GM12891 (cell line): ENCODE data around the gene SLC12A7.

Experiments used
- DNase-seq: peaks from one replicate; pipeline ENCODE4 v3.0.0; 2011; ENCODE audit warnings: low spot score; ENCODE audit not compliant: insufficient read length
- FAIRE-seq: peaks from 2 replicates; lab custom pipeline; 2011; peaks lifted over from hg19 to GRCh38; lab: Jason Lieb, UNC
- PAX5 ChIP-seq: IDR thresholded peaks from 2 replicates; pipeline ENCODE4 v1.6.1; 2011; ENCODE audit warnings: low read length, moderate library complexity, mild to moderate bottlenecking; ENCODE audit not compliant: insufficient read depth, severe bottlenecking
- POLR2A ChIP-seq: IDR thresholded peaks from 2 replicates; pipeline ENCODE4 v1.6.1; 2011; ENCODE audit warnings: low read depth, low read length, control low read depth
- POLR2AphosphoS5 ChIP-seq: IDR thresholded peaks from 2 replicates; pipeline ENCODE4 v1.6.1; 2011; ENCODE audit warnings: low read depth, low read length, control low read depth
- POU2F2 ChIP-seq: IDR thresholded peaks from 2 replicates; pipeline ENCODE4 v1.6.1; 2011; ENCODE audit warnings: low read depth, mild to moderate bottlenecking, control low read depth, low read length, moderate library complexity
- SPI1 ChIP-seq: IDR thresholded peaks from 2 replicates; pipeline ENCODE4 v1.6.1; 2011; ENCODE audit warnings: low read depth, low read length, control low read depth
- TAF1 ChIP-seq: IDR thresholded peaks from 2 replicates; pipeline ENCODE4 v1.6.1; 2011; ENCODE audit warnings: low read depth, low read length, control low read depth

Gene SLC12A7

GRCh38 chr5:1017691-1018455 lies 94.0 kb downstream of the SLC12A7 start:
- TF ChIP-seq SPI1 (no peak), POLR2A (no peak), POLR2AphosphoS5 (no peak), TAF1 (no peak), PAX5 (no peak), POU2F2 (no peak)
- FAIRE-seq, result no peak

GRCh38 chr5:1017056-1017455 lies 94.8 kb downstream of the SLC12A7 start:
- no peak for FAIRE-seq
- no peak for DNase-seq
- TF ChIP-seq POU2F2 (no peak), POLR2AphosphoS5 (no peak), PAX5 (no peak), SPI1 (no peak), TAF1 (no peak), POLR2A (no peak)

More at GRCh38 chr5:1017691-1018455, 94.0 kb downstream of the SLC12A7 start:
- DNase-seq, result no peak

- TF ChIP-seq POLR2A (no peak), SPI1 (no peak), PAX5 (no peak), POU2F2 (no peak), TAF1 (no peak), POLR2AphosphoS5 (no peak)
- no peak for DNase-seq
- FAIRE-seq, result no peak
These were observed 95.4 kb downstream of the SLC12A7 start for GRCh38 chr5:1016476-1016875.

GRCh38 chr5:1016036-1016435 lies 95.8 kb downstream of the SLC12A7 start:
- TF ChIP-seq TAF1 (no peak), SPI1 (no peak), POU2F2 (no peak), PAX5 (no peak), POLR2A (no peak), POLR2AphosphoS5 (no peak)
- no peak for FAIRE-seq
- DNase-seq, result no peak

- FAIRE-seq (no peak), DNase-seq (no peak)
- TF ChIP-seq TAF1 (no peak), POLR2A (no peak), POLR2AphosphoS5 (no peak), SPI1 (no peak), POU2F2 (no peak), PAX5 (no peak)
These were observed 96.4 kb downstream of the SLC12A7 start for GRCh38 chr5:1015507-1015906.

- FAIRE-seq (no peak), DNase-seq (no peak)
- TF ChIP-seq PAX5, result no peak
- TF ChIP-seq TAF1, result no peak
- TF ChIP-seq SPI1, result no peak
- TF ChIP-seq POU2F2, result no peak
- no peak for TF ChIP-seq POLR2AphosphoS5
- no peak for TF ChIP-seq POLR2A
These were observed 97.1 kb downstream of the SLC12A7 start for GRCh38 chr5:1014781-1015221.

- TF ChIP-seq POLR2AphosphoS5, result no peak
- no peak for TF ChIP-seq PAX5
- TF ChIP-seq SPI1, result no peak
- no peak for TF ChIP-seq POLR2A
- no peak for TF ChIP-seq TAF1
- TF ChIP-seq POU2F2, result no peak
- DNase-seq, result no peak
- FAIRE-seq, result no peak
These were observed 97.5 kb downstream of the SLC12A7 start for GRCh38 chr5:1014346-1014745.

GRCh38 chr5:1013948-1014301 lies 97.9 kb downstream of the SLC12A7 start:
- FAIRE-seq, result no peak
- DNase-seq, result no peak
- TF ChIP-seq POLR2AphosphoS5 (no peak), SPI1 (no peak)

GRCh38 chr5:1013238-1013947 lies 98.5 kb downstream of the SLC12A7 start:
- no peak for TF ChIP-seq POLR2A
- TF ChIP-seq TAF1, result no peak
- no peak for TF ChIP-seq PAX5
- no peak for TF ChIP-seq SPI1
- TF ChIP-seq POU2F2, result no peak
- TF ChIP-seq POLR2AphosphoS5, result no peak
- no peak for FAIRE-seq
- no peak for DNase-seq

- DNase-seq (no peak), FAIRE-seq (no peak)
- TF ChIP-seq PAX5, result no peak
- no peak for TF ChIP-seq TAF1
These were observed 99.0 kb downstream of the SLC12A7 start for GRCh38 chr5:1012900-1013237.
